ENCODE measurements around the gene TNKS2. TPM values are rescaled to one million over a fixed set of nuclear protein-coding genes. Genes with fewer than 3 reads are reported as not detected.

TNKS2 gene
- polyA plus RNA-seq, 1 donor (not counting 4 experiments of a cell fraction or from before 2014, with no cell fraction given), result 35.4 TPM

- Histone ChIP-seq H2AFZ (ENCODE audit: control insufficient read depth, low read length) (no peak overlapping the region), H3K36me3 (ENCODE audit: control insufficient read depth in 2 of 2, extremely low read depth in 1 of 2, insufficient read depth in 2 of 2, low read length in 2 of 2) (no peaks in the 10 kb centered on the region), H3K79me2 (ENCODE audit: control insufficient read depth, insufficient read depth, low read length) (no peaks in the 10 kb centered on the region), H4K20me1 (ENCODE audit: control insufficient read depth, extremely low read depth, insufficient read depth, low read length) (no peaks in the 10 kb centered on the region), H3K9me1 (ENCODE audit: control insufficient read depth, extremely low read depth, insufficient read depth, low read length) (no peaks in the 10 kb centered on the region), H3K27ac (ENCODE audit: control insufficient read depth, insufficient read depth, low read length) (no peak overlapping the region), H3K9me3 (ENCODE audit: control insufficient read depth, low read depth, low read length) (no peaks in the 10 kb centered on the region), H3K27me3 (ENCODE audit: control insufficient read depth, extremely low read depth, insufficient read depth, low read length) (no peaks in the 10 kb centered on the region), H3K4me3 (ENCODE audit: control insufficient read depth in 2 of 3, extremely low read depth in 1 of 3, insufficient read depth in 2 of 3, low read depth in 1 of 3, low read length in 3 of 3) (no peak overlapping the region), H3K9ac (ENCODE audit: control insufficient read depth, extremely low read depth, insufficient read depth, low read length) (no peak overlapping the region), H3K4me2 (ENCODE audit: control insufficient read depth, extremely low read depth, insufficient read depth, low read depth, low read length) (no peak overlapping the region), H3K4me1 (ENCODE audit: control insufficient read depth, extremely low read depth, insufficient read depth, low read length) (peaks cover 34% of the 10 kb centered on the region)
- dilution Hi-C loops (cut with MboI; ENCODE audit: extremely low pct_ligation_motif_present, low sequenced_read_pairs), result no loop called here
- no peak for DNase-seq (ENCODE audit: low read depth, low spot score)
- TF ChIP-seq EZH2 (IDR thresholded peaks at IDR 0.05; ENCODE audit: low read length), result no peak
- TF ChIP-seq, protein P1, sequence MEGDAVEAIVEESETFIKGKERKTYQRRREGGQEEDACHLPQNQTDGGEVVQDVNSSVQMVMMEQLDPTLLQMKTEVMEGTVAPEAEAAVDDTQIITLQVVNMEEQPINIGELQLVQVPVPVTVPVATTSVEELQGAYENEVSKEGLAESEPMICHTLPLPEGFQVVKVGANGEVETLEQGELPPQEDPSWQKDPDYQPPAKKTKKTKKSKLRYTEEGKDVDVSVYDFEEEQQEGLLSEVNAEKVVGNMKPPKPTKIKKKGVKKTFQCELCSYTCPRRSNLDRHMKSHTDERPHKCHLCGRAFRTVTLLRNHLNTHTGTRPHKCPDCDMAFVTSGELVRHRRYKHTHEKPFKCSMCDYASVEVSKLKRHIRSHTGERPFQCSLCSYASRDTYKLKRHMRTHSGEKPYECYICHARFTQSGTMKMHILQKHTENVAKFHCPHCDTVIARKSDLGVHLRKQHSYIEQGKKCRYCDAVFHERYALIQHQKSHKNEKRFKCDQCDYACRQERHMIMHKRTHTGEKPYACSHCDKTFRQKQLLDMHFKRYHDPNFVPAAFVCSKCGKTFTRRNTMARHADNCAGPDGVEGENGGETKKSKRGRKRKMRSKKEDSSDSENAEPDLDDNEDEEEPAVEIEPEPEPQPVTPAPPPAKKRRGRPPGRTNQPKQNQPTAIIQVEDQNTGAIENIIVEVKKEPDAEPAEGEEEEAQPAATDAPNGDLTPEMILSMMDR (optimal IDR thresholded peaks at IDR 0.05 in 1 of 3, IDR thresholded peaks at IDR 0.05 in 1 of 3, conservative IDR thresholded peaks at IDR 0.05 in 1 of 3; ENCODE audit: extremely low read depth in 1 of 3, insufficient read depth in 2 of 3, low read length in 3 of 3), result no peak
- FAIRE-seq, result no peak
Observed at GRCh38 chr10:91885362-91886079, 87.3 kb downstream of the TNKS2 start.

DNA sequence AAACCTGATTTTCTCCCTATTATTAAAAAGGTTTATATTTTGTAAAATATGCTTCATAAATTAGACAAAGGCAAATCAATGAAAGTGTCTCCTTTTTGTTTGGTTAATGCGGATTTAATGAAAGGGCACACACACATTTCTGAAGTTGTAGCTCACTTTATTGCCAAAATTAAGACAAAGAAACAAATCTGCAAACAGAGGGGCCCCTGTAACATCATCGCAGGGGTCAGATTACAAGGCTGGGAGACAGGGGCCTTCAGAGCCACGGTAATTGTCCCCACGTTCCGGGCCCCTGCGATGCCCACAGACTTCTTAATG, 88.7 kb downstream of the TNKS2 start:
- FAIRE-seq (no peak), DNase-seq (ENCODE audit: low read depth, low spot score) (no peak)
- TF ChIP-seq EZH2 (IDR thresholded peaks at IDR 0.05; ENCODE audit: low read length), result no peak
- TF ChIP-seq, protein P1 (optimal IDR thresholded peaks at IDR 0.05 in 1 of 3, IDR thresholded peaks at IDR 0.05 in 1 of 3, conservative IDR thresholded peaks at IDR 0.05 in 1 of 3; ENCODE audit: extremely low read depth in 1 of 3, insufficient read depth in 2 of 3, low read length in 3 of 3), result no peak
- Histone ChIP-seq H3K9ac (ENCODE audit: control insufficient read depth, extremely low read depth, insufficient read depth, low read length) (no peak overlapping the region), H3K79me2 (ENCODE audit: control insufficient read depth, insufficient read depth, low read length) (no peaks in the 10 kb centered on the region), H3K4me2 (ENCODE audit: control insufficient read depth, extremely low read depth, insufficient read depth, low read depth, low read length) (peak overlapping the region; percentile 93), H4K20me1 (ENCODE audit: control insufficient read depth, extremely low read depth, insufficient read depth, low read length) (no peaks in the 10 kb centered on the region), H2AFZ (ENCODE audit: control insufficient read depth, low read length) (peak overlapping the region; percentile 89), H3K4me3 (ENCODE audit: control insufficient read depth in 2 of 3, extremely low read depth in 1 of 3, insufficient read depth in 2 of 3, low read depth in 1 of 3, low read length in 3 of 3) (peak overlapping the region in 2 of 3 experiments; percentile 68 to 76), H3K27ac (ENCODE audit: control insufficient read depth, insufficient read depth, low read length) (no peak overlapping the region), H3K27me3 (ENCODE audit: control insufficient read depth, extremely low read depth, insufficient read depth, low read length) (no peaks in the 10 kb centered on the region), H3K9me3 (ENCODE audit: control insufficient read depth, low read depth, low read length) (no peaks in the 10 kb centered on the region), H3K36me3 (ENCODE audit: control insufficient read depth in 2 of 2, extremely low read depth in 1 of 2, insufficient read depth in 2 of 2, low read length in 2 of 2) (no peaks in the 10 kb centered on the region), H3K9me1 (ENCODE audit: control insufficient read depth, extremely low read depth, insufficient read depth, low read length) (no peaks in the 10 kb centered on the region), H3K4me1 (ENCODE audit: control insufficient read depth, extremely low read depth, insufficient read depth, low read length) (peaks cover 32% of the 10 kb centered on the region)
- dilution Hi-C loops (cut with MboI; ENCODE audit: extremely low pct_ligation_motif_present, low sequenced_read_pairs), result no loop called here

All from keratinocyte (primary cell).